HUES6 (cell line): ENCODE measurements around the gene SPRR2E.
"Not testable (repeated sequence)": the region's sequence is repeated elsewhere in the genome, so short reads cannot be mapped to it uniquely, and the experiment has no call there.

Source experiments
- H3K27ac ChIP-seq: 2 replicates; pipeline ENCODE4 v1.7.0; 2013; ENCODE audit warnings: low read depth, mild to moderate bottlenecking, low read length, inconsistent platforms
- H3K27me3 ChIP-seq: 2 replicates; pipeline ENCODE4 v1.6.1; 2013; ENCODE audit warnings: low read length; ENCODE audit not compliant: control insufficient read depth, insufficient read depth
- H3K36me3 ChIP-seq: 2 replicates; pipeline ENCODE4 v1.6.1; 2013; ENCODE audit warnings: low read length; ENCODE audit not compliant: control insufficient read depth, insufficient read depth
- H3K4me1 ChIP-seq: 2 replicates; pipeline ENCODE4 v1.6.1; 2013; ENCODE audit warnings: low read length; ENCODE audit not compliant: control insufficient read depth, insufficient read depth
- H3K4me3 ChIP-seq: 2 replicates; pipeline ENCODE4 v1.5.1; 2013; ENCODE audit warnings: low read depth, low read length
- H3K9ac ChIP-seq: one replicate; pipeline ENCODE4 v1.6.1; 2013; ENCODE audit warnings: mild to moderate bottlenecking, low read length
- H3K9me3 ChIP-seq: 2 replicates; pipeline ENCODE4 v1.6.1; 2013; ENCODE audit warnings: low read depth, low read length; ENCODE audit not compliant: control insufficient read depth, insufficient read depth

Gene SPRR2E

GRCh38 chr1:153094426-153094825 is at the start of gene SPRR2E:
Gene SPRR2E, minus strand, starts transcription at chr1:153094526. Its CDS starts 775 bp downstream, at chr1:153093751.
- Histone ChIP-seq H3K9me3 (no peaks in the 10 kb centered on the region), H3K4me1 (no peaks in the 10 kb centered on the region), H3K27me3 (no peaks in the 10 kb centered on the region), H3K4me3 (no peak within 1 kb of the TSS), H3K36me3 (no peaks in the 10 kb centered on the region), H3K27ac (no peak within 1 kb of the TSS), H3K9ac (no peak within 1 kb of the TSS)

- Histone ChIP-seq H3K4me3 (no peak overlapping the region), H3K9me3 (no peaks in the 10 kb centered on the region), H3K27ac (no peak overlapping the region), H3K4me1 (no peaks in the 10 kb centered on the region), H3K36me3 (no peaks in the 10 kb centered on the region), H3K27me3 (no peaks in the 10 kb centered on the region), H3K9ac (no peak overlapping the region)
Measured at GRCh38 chr1:153141377-153141776, 47.1 kb upstream of the SPRR2E start.

- no peak overlapping the region for H3K27ac ChIP-seq
- H3K4me1 ChIP-seq: peaks cover 5% of the 10 kb centered on the region; the same call in 1 of the 2 replicates
- no peaks in the 10 kb centered on the region for H3K9me3 ChIP-seq
- no peaks in the 10 kb centered on the region for H3K36me3 ChIP-seq
- no peaks in the 10 kb centered on the region for H3K27me3 ChIP-seq
- H3K9ac ChIP-seq: no peak overlapping the region
- no peak overlapping the region for H3K4me3 ChIP-seq
Measured at GRCh38 chr1:153140484-153140883, 46.2 kb upstream of the SPRR2E start.

GRCh38 chr1:153133743-153134142 is 39.4 kb upstream of the SPRR2E start:
- Histone ChIP-seq H3K27ac (no peak overlapping the region), H3K4me1 (peaks cover 7% of the 10 kb centered on the region; the same call in 1 of the 2 replicates), H3K4me3 (no peak overlapping the region), H3K9ac (no peak overlapping the region), H3K36me3 (no peaks in the 10 kb centered on the region), H3K9me3 (no peaks in the 10 kb centered on the region; the same call in 1 of the 2 replicates), H3K27me3 (no peaks in the 10 kb centered on the region)

GRCh38 chr1:153133267-153133666 is 38.9 kb upstream of the SPRR2E start:
- H3K4me3 ChIP-seq: no peak overlapping the region

GRCh38 chr1:153128688-153129087 is 34.4 kb upstream of the SPRR2E start:
- H3K36me3 ChIP-seq, H3K27ac ChIP-seq, H3K27me3 ChIP-seq, H3K4me3 ChIP-seq, H3K9ac ChIP-seq, H3K4me1 ChIP-seq: not testable (repeated sequence)
- H3K9me3 ChIP-seq: peaks cover 28% of the 10 kb centered on the region

More at GRCh38 chr1:153133267-153133666, 38.9 kb upstream of the SPRR2E start:
- H3K4me1 ChIP-seq: peaks cover 7% of the 10 kb centered on the region; the same call in 1 of the 2 replicates
- no peak overlapping the region for H3K9ac ChIP-seq
- no peak overlapping the region for H3K27ac ChIP-seq
- H3K36me3 ChIP-seq: no peaks in the 10 kb centered on the region
- no peaks in the 10 kb centered on the region for H3K27me3 ChIP-seq
- H3K9me3 ChIP-seq: no peaks in the 10 kb centered on the region; the same call in 1 of the 2 replicates

GRCh38 chr1:153127296-153127695 is 33.0 kb upstream of the SPRR2E start:
- H3K4me1 ChIP-seq: peaks cover 9% of the 10 kb centered on the region; the same call in 1 of the 2 replicates

DNA sequence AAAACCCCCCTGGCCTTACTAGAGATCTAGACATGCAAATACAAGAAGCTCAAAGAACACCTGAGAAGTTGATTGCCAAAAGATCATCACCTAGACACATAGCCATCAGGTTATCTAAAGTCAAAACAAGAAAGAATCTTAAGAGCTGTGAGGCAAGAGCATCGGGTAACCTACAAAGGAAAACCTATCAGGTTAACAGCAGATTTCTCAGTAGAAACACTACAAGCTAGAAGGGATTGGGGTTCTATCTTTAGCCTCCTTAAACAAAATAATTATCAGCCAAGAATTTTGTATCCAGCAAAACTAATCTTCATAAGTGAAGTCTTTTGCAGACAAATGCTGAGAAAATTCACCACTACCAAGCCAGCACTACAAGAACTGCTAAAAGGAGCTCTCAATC is 31.2 kb upstream of the SPRR2E start:
- H3K9me3 ChIP-seq: peaks cover 28% of the 10 kb centered on the region
- H3K27me3 ChIP-seq: no peaks in the 10 kb centered on the region
- no peak overlapping the region for H3K27ac ChIP-seq
- H3K4me1 ChIP-seq: peaks cover 10% of the 10 kb centered on the region; the same call in 1 of the 2 replicates
- H3K4me3 ChIP-seq: no peak overlapping the region
- 0 out of 2 replicates have a peak, but pooled peaks cover 3% of the 10 kb centered on the region for H3K36me3 ChIP-seq
- H3K9ac ChIP-seq: no peak overlapping the region

More at GRCh38 chr1:153127296-153127695, 33.0 kb upstream of the SPRR2E start:
- Histone ChIP-seq H3K27me3 (no peaks in the 10 kb centered on the region), H3K36me3 (0 out of 2 replicates have a peak, but pooled peaks cover 3% of the 10 kb centered on the region), H3K27ac (no peak overlapping the region), H3K9me3 (peaks cover 28% of the 10 kb centered on the region), H3K9ac (no peak overlapping the region), H3K4me3 (no peak overlapping the region)

- H3K9ac ChIP-seq, H3K27me3 ChIP-seq, H3K27ac ChIP-seq, H3K4me1 ChIP-seq, H3K4me3 ChIP-seq, H3K36me3 ChIP-seq: not testable (repeated sequence)
- peaks cover 32% of the 10 kb centered on the region for H3K9me3 ChIP-seq
Measured at GRCh38 chr1:153123793-153124192, 29.5 kb upstream of the SPRR2E start.

DNA sequence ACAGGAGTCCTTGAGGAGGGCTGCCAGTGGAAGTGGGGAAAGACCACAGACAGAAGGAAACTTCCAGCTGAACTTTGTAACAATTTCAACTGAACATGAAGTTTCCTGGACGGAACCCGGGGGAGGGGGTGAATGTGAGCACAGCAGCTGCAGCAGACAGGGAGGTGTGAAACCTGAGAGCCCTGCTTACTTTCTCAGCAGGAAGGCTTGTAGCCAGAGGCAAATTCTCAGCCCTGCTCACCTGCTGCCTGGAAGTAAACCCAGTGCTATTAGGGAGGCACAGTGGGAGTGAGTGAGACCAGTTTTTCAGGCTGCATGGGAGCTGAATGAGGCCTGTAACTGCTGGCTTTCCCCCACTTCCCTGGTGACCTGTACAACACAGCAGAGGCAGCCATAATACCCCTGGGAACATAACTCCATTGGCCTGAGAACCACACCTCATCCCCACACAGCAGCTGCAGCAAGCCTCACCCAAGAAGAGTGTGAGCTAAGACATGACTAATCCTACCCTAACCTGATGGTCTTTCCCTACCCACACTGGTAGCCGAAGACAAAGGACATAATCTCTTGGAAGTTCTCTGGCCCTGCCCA is 28.6 kb upstream of the SPRR2E start:
- peaks cover 32% of the 10 kb centered on the region for H3K9me3 ChIP-seq
- H3K27ac ChIP-seq: peak overlapping the region; percentile 24; the same call in 1 of the 2 replicates
- H3K4me1 ChIP-seq: peaks cover 10% of the 10 kb centered on the region; the same call in 1 of the 2 replicates
- H3K36me3 ChIP-seq: 0 out of 2 replicates have a peak, but pooled peaks cover 3% of the 10 kb centered on the region
- peak overlapping the region; percentile 24; the same call in 1 of the 2 replicates for H3K4me3 ChIP-seq
- H3K9ac ChIP-seq: peak overlapping the region; percentile 73
- H3K27me3 ChIP-seq: no peaks in the 10 kb centered on the region

DNA sequence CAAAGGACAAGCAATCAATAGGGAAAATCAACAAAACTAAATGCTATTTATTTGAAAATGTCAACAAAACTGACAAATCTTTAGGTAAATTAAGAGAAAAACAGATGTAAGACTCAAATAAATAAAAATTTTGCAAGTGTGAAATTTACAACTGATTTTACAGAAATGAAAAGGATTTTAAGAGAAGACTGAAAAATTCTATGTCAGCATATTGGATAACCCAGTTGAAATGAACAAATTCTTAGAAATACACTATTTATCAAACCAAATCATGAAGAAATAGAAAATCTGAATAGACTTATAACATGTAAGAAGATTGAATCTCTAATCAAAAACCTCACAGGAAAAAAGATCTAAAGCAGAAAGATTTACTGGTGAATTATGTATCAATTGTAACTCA is 26.6 kb upstream of the SPRR2E start:
- H3K36me3 ChIP-seq: 0 out of 2 replicates have a peak, but pooled peaks cover 3% of the 10 kb centered on the region
- H3K27ac ChIP-seq: no peak overlapping the region
- H3K27me3 ChIP-seq: no peaks in the 10 kb centered on the region
- no peak overlapping the region for H3K4me3 ChIP-seq
- H3K9me3 ChIP-seq: peaks cover 23% of the 10 kb centered on the region
- H3K9ac ChIP-seq: no peak overlapping the region
- peaks cover 10% of the 10 kb centered on the region; the same call in 1 of the 2 replicates for H3K4me1 ChIP-seq
